MM.1S (cell line): Measurements from ENCODE around the gene ANGPTL8.

ENCODE experiments used
- CTCF ChIP-seq: fragments of 300-600 bp; sonication (generic); IDR thresholded peaks from 2 replicates; pipeline ENCODE4 v1.5.1; 2016; ENCODE audit warnings: antibody characterized with exemption, low read length, mixed read lengths
- EZH2phosphoT487 ChIP-seq: fragments of 300-600 bp; sonication (generic); IDR thresholded peaks from 2 replicates; pipeline ENCODE4 v1.6.1; 2018; ENCODE audit warnings: antibody characterized with exemption, low read length

- TF ChIP-seq CTCF, result no peak
- no peak for TF ChIP-seq EZH2phosphoT487
These were observed 14.2 kb upstream of the ANGPTL8 start for GRCh38 chr19:11225172-11225571.
